A673 (cell line): ENCODE measurements around the gene ZBTB34. TPM values are rescaled to one million over a fixed set of nuclear protein-coding genes. Genes with fewer than 3 reads are reported as not detected.

Experiments
- BruUV-seq: library from RNA; stranded (reverse); fragments of 400-500 nt; replicated peaks from 2 replicates; lab custom pipeline; 2021; lab: Mats Ljungman, UMichigan
- CTCF ChIA-PET: fragments of 300-600 bp; sonication (Branson Sonifier 250); formaldehyde crosslinking; loops from one replicate; lab custom pipeline; 2022; ENCODE audit warnings: antibody characterized with exemption; lab: Charles Lee
- POLR2A ChIA-PET: fragments of 300-600 bp; sonication (Branson Sonifier 250); formaldehyde crosslinking; loops from one replicate; lab custom pipeline; 2022; ENCODE audit warnings: antibody characterized with exemption; ENCODE audit not compliant: low non-redundant PET; lab: Charles Lee
- DNase-seq: peaks from one replicate; pipeline ENCODE4 v3.0.0-alpha.2; 2015; ENCODE audit warnings: low spot score
- H3K27ac ChIP-seq: fragments of 200-600 bp; sonication (generic); 2 replicates; pipeline ENCODE4 v1.5.1; 2016; ENCODE audit warnings: mixed run types, low read depth, mild to moderate bottlenecking, mixed read lengths, antibody characterized with exemption, low read length; ENCODE audit not compliant: poor library complexity, severe bottlenecking
- H3K27me3 ChIP-seq: fragments of 200-600 bp; sonication (generic); replicated peaks from 2 replicates; pipeline ENCODE4 v1.6.1; 2017; ENCODE audit warnings: mixed run types, low read depth, mild to moderate bottlenecking, mixed read lengths, antibody characterized with exemption, low read length; ENCODE audit not compliant: insufficient read depth, poor library complexity
- H3K36me3 ChIP-seq: fragments of 200-600 bp; sonication (generic); 2 replicates; pipeline ENCODE4 v1.6.1; 2016; ENCODE audit warnings: mixed run types, mild to moderate bottlenecking, mixed read lengths, antibody characterized with exemption, low read length; ENCODE audit not compliant: insufficient read depth, poor library complexity, severe bottlenecking
- H3K4me1 ChIP-seq: fragments of 200-600 bp; sonication (generic); 2 replicates; pipeline ENCODE4 v1.6.1; 2017; ENCODE audit warnings: mixed run types, mild to moderate bottlenecking, mixed read lengths, antibody characterized with exemption, low read length; ENCODE audit not compliant: insufficient read depth, poor library complexity, severe bottlenecking
- H3K4me3 ChIP-seq: fragments of 200-600 bp; sonication (generic); 2 replicates; pipeline ENCODE4 v1.5.1; 2016; ENCODE audit warnings: low read depth, mixed run types, mild to moderate bottlenecking, mixed read lengths, low read length; ENCODE audit not compliant: poor library complexity, severe bottlenecking
- H3K9me3 ChIP-seq: fragments of 200-600 bp; sonication (generic); 2 replicates; pipeline ENCODE4 v1.6.1; 2016; ENCODE audit warnings: mixed run types, low read depth, mild to moderate bottlenecking, mixed read lengths, antibody characterized with exemption, low read length; ENCODE audit not compliant: poor library complexity, severe bottlenecking
- EZH2 ChIP-seq: fragments of 200-600 bp; sonication (generic); IDR thresholded peaks from 2 replicates; pipeline ENCODE4 v1.6.1; 2017; ENCODE audit warnings: borderline replicate concordance, low read depth, mild to moderate bottlenecking, mixed read lengths, antibody characterized with exemption, low read length; ENCODE audit not compliant: poor library complexity, severe bottlenecking
- intact Hi-C: fragments of 100-400 bp; cut with micrococcal nuclease; formaldehyde crosslinking; loops from one replicate; pipeline ENCODE4 v1.10.0; 2022; ENCODE audit not compliant: unreplicated experiment
- total RNA-seq: library from RNA; stranded (reverse); gene quantifications from 2 replicates; pipeline ENCODE4 v1.2.3, GENCODE V29; 2021
- TF ChIP-seq, protein P1 (sequence below): fragments of 300-800, 200-600 bp; sonication (generic); conservative IDR thresholded peaks from 2 replicates; pipeline ENCODE4 v1.5.1; 2017; ENCODE audit warnings: low read depth, mild to moderate bottlenecking, antibody characterized with exemption, low read length, moderate library complexity, mixed read lengths

The ZBTB34 gene
- total RNA-seq, 1 experiment from 2014 or later = 10.1 TPM

DNA sequence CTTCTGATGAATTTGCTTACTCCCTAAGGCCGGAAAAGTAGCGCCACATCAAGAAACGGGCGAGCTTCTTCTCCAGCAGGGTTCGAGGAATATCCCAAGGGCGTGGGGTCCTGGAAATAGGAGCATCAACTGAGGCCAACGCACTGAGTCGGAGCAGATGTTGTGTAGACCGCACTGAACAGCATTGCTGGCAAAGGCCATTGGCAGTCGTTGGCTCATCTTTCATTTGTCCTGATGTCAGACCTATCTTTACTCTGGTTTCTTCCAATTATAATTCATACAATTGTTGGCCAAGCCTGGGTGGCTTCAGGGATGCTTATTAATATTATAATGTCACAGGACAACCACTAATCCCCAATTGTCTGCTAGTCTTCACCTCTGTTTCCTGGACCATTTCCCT lies 26.5 kb downstream of the ZBTB34 start:
- CTCF ChIA-PET = no interaction called here
- no peak for DNase-seq
- POLR2A ChIA-PET = no interaction called here
- peaks cover 5% of the 10 kb centered on the region for H3K36me3 ChIP-seq
- H3K27me3 ChIP-seq = no peaks in the 10 kb centered on the region
- no peaks in the 10 kb centered on the region for H3K9me3 ChIP-seq
- TF ChIP-seq, protein P1, sequence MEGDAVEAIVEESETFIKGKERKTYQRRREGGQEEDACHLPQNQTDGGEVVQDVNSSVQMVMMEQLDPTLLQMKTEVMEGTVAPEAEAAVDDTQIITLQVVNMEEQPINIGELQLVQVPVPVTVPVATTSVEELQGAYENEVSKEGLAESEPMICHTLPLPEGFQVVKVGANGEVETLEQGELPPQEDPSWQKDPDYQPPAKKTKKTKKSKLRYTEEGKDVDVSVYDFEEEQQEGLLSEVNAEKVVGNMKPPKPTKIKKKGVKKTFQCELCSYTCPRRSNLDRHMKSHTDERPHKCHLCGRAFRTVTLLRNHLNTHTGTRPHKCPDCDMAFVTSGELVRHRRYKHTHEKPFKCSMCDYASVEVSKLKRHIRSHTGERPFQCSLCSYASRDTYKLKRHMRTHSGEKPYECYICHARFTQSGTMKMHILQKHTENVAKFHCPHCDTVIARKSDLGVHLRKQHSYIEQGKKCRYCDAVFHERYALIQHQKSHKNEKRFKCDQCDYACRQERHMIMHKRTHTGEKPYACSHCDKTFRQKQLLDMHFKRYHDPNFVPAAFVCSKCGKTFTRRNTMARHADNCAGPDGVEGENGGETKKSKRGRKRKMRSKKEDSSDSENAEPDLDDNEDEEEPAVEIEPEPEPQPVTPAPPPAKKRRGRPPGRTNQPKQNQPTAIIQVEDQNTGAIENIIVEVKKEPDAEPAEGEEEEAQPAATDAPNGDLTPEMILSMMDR = no peak
- TF ChIP-seq EZH2 = no peak
- BruUV-seq = no TSS peak
- no peak overlapping the region for H3K4me3 ChIP-seq
- no peak overlapping the region for H3K27ac ChIP-seq
- H3K4me1 ChIP-seq = peaks cover 8% of the 10 kb centered on the region
- intact Hi-C loops = no loop called here

DNA sequence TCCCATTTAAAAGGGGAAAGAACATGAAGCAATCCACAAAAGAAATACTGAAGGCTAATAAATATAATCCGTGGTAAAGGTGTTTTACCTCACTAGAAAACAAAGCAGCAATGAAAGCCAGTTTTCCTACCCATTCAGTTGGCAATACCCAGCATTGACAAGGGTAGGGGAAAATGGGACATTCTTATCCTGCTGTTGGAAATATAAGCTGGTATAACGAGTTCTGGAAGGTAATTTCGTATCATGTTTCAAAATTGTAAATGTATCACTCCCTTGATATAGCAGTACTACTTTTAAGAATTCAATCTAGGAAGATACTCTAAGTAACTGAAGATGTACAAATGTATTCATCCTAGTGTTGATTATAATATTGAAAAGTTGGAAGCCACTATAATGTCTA lies 31.2 kb downstream of the ZBTB34 start:
- ChIA-PET POLR2A (no interaction called here), CTCF (no interaction called here)
- no peaks in the 10 kb centered on the region for H3K27me3 ChIP-seq
- no peak overlapping the region for H3K27ac ChIP-seq
- intact Hi-C loops = no loop called here
- no peak for DNase-seq
- H3K9me3 ChIP-seq = no peaks in the 10 kb centered on the region
- TF ChIP-seq, protein P1 = no peak
- TF ChIP-seq EZH2 = no peak
- no peaks in the 10 kb centered on the region for H3K36me3 ChIP-seq
- no peak overlapping the region for H3K4me3 ChIP-seq
- no peaks in the 10 kb centered on the region for H3K4me1 ChIP-seq
- BruUV-seq = no TSS peak

DNA sequence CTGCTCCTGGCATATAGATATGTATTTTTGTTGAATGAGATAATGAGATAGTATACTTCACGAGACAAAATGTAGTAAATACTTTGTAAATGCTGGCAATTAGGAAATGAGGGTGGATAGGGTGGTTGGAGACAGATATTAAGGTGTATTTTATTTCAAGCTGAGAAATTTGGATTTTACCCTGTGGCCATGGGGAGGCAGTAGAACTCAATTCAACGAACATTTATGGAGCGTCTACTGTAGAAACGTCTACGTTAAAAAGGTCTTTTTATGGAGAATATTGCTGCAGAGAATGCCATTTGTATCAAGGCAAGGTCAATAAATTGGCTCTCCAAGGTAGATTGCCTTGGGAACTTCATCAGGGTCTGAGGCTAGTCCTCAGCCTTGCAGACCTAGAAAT lies 32.6 kb downstream of the ZBTB34 start:
- TF ChIP-seq, protein P1 = peak; percentile 61
- TF ChIP-seq EZH2 = no peak
- no peaks in the 10 kb centered on the region for H3K36me3 ChIP-seq
- H3K27me3 ChIP-seq = no peaks in the 10 kb centered on the region
- intact Hi-C loops = no loop called here
- no peaks in the 10 kb centered on the region for H3K9me3 ChIP-seq
- CTCF ChIA-PET = interaction anchor here (0.6 kb wide), 1 partner anchor 22 kb away, joined by 3 read pairs; the partner anchor contains the start of gene RALGPS1
- BruUV-seq = no TSS peak
- POLR2A ChIA-PET = no interaction called here
- DNase-seq = peak; percentile 32
- H3K4me3 ChIP-seq = no peak overlapping the region
- no peak overlapping the region for H3K27ac ChIP-seq
- H3K4me1 ChIP-seq = no peaks in the 10 kb centered on the region
